Lung (tissue), 12 donors: ENCODE data around the gene ZPBP2. TPM values are rescaled to one million over a fixed set of nuclear protein-coding genes. Genes with fewer than 3 reads are reported as not detected.
"Not testable (repeated sequence)": the region's sequence is repeated elsewhere in the genome, so short reads cannot be mapped to it uniquely, and the experiment has no call there.

ENCODE experiments used
- ATAC-seq: fragments of 200-7000 bp; cut with Tn5 transposase; one replicate; pipeline ENCODE4 v1.9.1; 2020; ENCODE audit warnings: moderate number of reproducible peaks; ENCODE audit not compliant: insufficient read depth, low FRiP score
- DNase-seq, 3 donors: peaks; one replicate each; pipeline ENCODE4 v3.0.0-alpha.2; 2013 to 2017
- H3K27ac ChIP-seq, 2 donors: one replicate each; pipeline ENCODE4 v1.5.1; 2013; ENCODE audit warnings: mild to moderate bottlenecking in 2 of 2, moderate library complexity in 2 of 2, control low read depth in 1 of 2, inconsistent platforms in 1 of 2, low read depth in 1 of 2, low read length in 1 of 2
- H3K27me3 ChIP-seq, 3 donors: one replicate each; pipeline ENCODE4 v1.5.1; 2013; ENCODE audit warnings: low read length in 2 of 3; ENCODE audit not compliant: control insufficient read depth in 3 of 3, insufficient read depth in 3 of 3
- H3K36me3 ChIP-seq, 4 donors: one replicate each; pipeline ENCODE4 v1.5.1; 2013; ENCODE audit warnings: low read length in 4 of 4, mild to moderate bottlenecking in 1 of 4, moderate library complexity in 1 of 4; ENCODE audit not compliant: control insufficient read depth in 4 of 4, insufficient read depth in 4 of 4
- H3K4me1 ChIP-seq, 5 donors: one replicate each; pipeline ENCODE4 v1.5.1; 2013; ENCODE audit warnings: low read length in 5 of 5, mild to moderate bottlenecking in 2 of 5, moderate library complexity in 1 of 5; ENCODE audit not compliant: control insufficient read depth in 5 of 5, insufficient read depth in 5 of 5
- H3K4me3 ChIP-seq: one replicate; pipeline ENCODE4 v1.5.1; 2013; ENCODE audit warnings: mild to moderate bottlenecking, control low read depth, moderate library complexity
- H3K9ac ChIP-seq, 2 donors: one replicate each; pipeline ENCODE4 v1.5.1; 2013; ENCODE audit warnings: low read length in 2 of 2, control low read depth in 1 of 2; ENCODE audit not compliant: insufficient read depth in 1 of 2
- H3K9me3 ChIP-seq, 4 donors: one replicate each; pipeline ENCODE4 v1.5.1; 2013; ENCODE audit warnings: low read length in 3 of 4, mild to moderate bottlenecking in 1 of 4, moderate library complexity in 1 of 4; ENCODE audit not compliant: control insufficient read depth in 4 of 4, insufficient read depth in 3 of 4
- CTCF ChIP-seq: IDR thresholded peaks from 2 replicates; pipeline ENCODE4 v1.5.1; 2012; ENCODE audit warnings: mild to moderate bottlenecking; ENCODE audit errors: control extremely low read depth, extremely low read depth
- WGBS, 2 donors: extraction: QIAGEN DNeasy Blood & Tissue Kit; methylation state at CpG; one replicate each; pipeline ENCODE4 v1.1.7; 2013; 5-methylcytosine and 5-hydroxymethylcytosine counted together
- polyA plus RNA-seq, 2 donors: library from polyadenylated mRNA; stranded (reverse); fragments of 200-250 nt; gene quantifications; one replicate each; pipeline ENCODE4 v1.2.1, GENCODE V29; 2013
- total RNA-seq, 2 donors: library from RNA; depleted of rRNA in 1 of 2; stranded (reverse); fragments of >200 nt in 1 of 2; gene quantifications; one replicate each; pipeline ENCODE4 v1.2.1, GENCODE V29; 2014 to 2021
- donor health status: control.
- donor health status: control.
- donor health status: Bipolar disorder and iron deficiency.
- donor health status: healthy.
- donor health status: DM: yes; HTN: yes; CAD: no.

Gene ZPBP2
- total and polyA plus RNA-seq, 4 donors, result not detected

- H3K4me3 ChIP-seq, result no peak overlapping the region
- ATAC-seq, result no peak
- H3K9me3 ChIP-seq, result peaks cover 0 to 12% (median 1%) of the 10 kb centered on the region in 4 donors
- H3K27ac ChIP-seq, result no peak overlapping the region
- no peak for TF ChIP-seq CTCF
- H3K36me3 ChIP-seq, result no peaks in the 10 kb centered on the region
- no peaks in the 10 kb centered on the region for H3K4me1 ChIP-seq
- no peak overlapping the region for H3K9ac ChIP-seq
- DNase-seq, result no peak
- 76 to 85% methylated on average over 17 of the region's 17 CpGs for WGBS, 2 donors
- peaks cover 0 to 46% (median 38%) of the 10 kb centered on the region in 3 donors for H3K27me3 ChIP-seq
Observed at GRCh38 chr17:39868554-39868942, 546 bp downstream of the ZPBP2 start.

- Histone ChIP-seq H3K27me3 (peaks cover 0 to 28% (median 24%) of the 10 kb centered on the region in 3 donors), H3K4me1 (no peaks in the 10 kb centered on the region), H3K36me3 (no peaks in the 10 kb centered on the region), H3K27ac (no peak overlapping the region), H3K9me3 (peaks cover 0 to 12% (median 1%) of the 10 kb centered on the region in 4 donors), H3K9ac (no peak overlapping the region), H3K4me3 (no peak overlapping the region)
- ATAC-seq (no peak), DNase-seq (no peak)
- TF ChIP-seq CTCF, result no peak
- 97 to 98% methylated on average over 1 of the region's 1 CpG for WGBS, 2 donors
Observed at GRCh38 chr17:39870776-39871175, 2.8 kb downstream of the ZPBP2 start.

GRCh38 chr17:39871801-39872200, 3.8 kb downstream of the ZPBP2 start:
- TF ChIP-seq CTCF, result no peak
- WGBS, 2 donors, result 76 to 89% methylated on average over 2 of the region's 2 CpGs
- ATAC-seq (no peak), DNase-seq (no peak)
- Histone ChIP-seq H3K9ac (no peak overlapping the region), H3K4me1 (no peaks in the 10 kb centered on the region), H3K4me3 (no peak overlapping the region), H3K27me3 (peaks cover 0 to 19% (median 18%) of the 10 kb centered on the region in 3 donors), H3K27ac (no peak overlapping the region), H3K36me3 (no peaks in the 10 kb centered on the region), H3K9me3 (peaks cover 0 to 12% (median 1%) of the 10 kb centered on the region in 4 donors)

GRCh38 chr17:39872751-39873150, 4.7 kb downstream of the ZPBP2 start:
- H3K9ac ChIP-seq, result no peak overlapping the region
- 85 to 87% methylated on average over 2 of the region's 2 CpGs for WGBS, 2 donors
- H3K9me3 ChIP-seq, result peaks cover 0 to 8% (median 0%) of the 10 kb centered on the region in 4 donors
- no peak for TF ChIP-seq CTCF
- DNase-seq (no peak), ATAC-seq (no peak)
- no peaks in the 10 kb centered on the region for H3K4me1 ChIP-seq
- H3K4me3 ChIP-seq, result no peak overlapping the region
- H3K27ac ChIP-seq, result no peak overlapping the region
- H3K27me3 ChIP-seq, result peaks cover 0 to 13% (median 9%) of the 10 kb centered on the region in 3 donors
- H3K36me3 ChIP-seq, result no peaks in the 10 kb centered on the region

GRCh38 chr17:39886102-39886501, 18.1 kb downstream of the ZPBP2 start:
- DNase-seq, H3K27me3 ChIP-seq, H3K27ac ChIP-seq, H3K9me3 ChIP-seq, ATAC-seq, H3K36me3 ChIP-seq, H3K4me1 ChIP-seq, H3K9ac ChIP-seq, H3K4me3 ChIP-seq: not testable (repeated sequence)
- WGBS, 2 donors, result 69 to 77% methylated on average over 5 of the region's 5 CpGs
